Karpas-422 (cell line): ENCODE data around the gene EHD4. TPM values are rescaled to one million over a fixed set of nuclear protein-coding genes. Genes with fewer than 3 reads are reported as not detected.

Experiments used
- DNase-seq: peaks from one replicate; pipeline ENCODE4 v3.0.0-alpha.2; 2015
- H2AFZ ChIP-seq: fragments of 200-600 bp; sonication (generic); 2 replicates; pipeline ENCODE4 v1.6.1; 2014; ENCODE audit warnings: antibody characterized with exemption, low read length, mixed read lengths
- H3K27ac ChIP-seq: fragments of 200-600 bp; sonication (generic); 2 replicates; pipeline ENCODE4 v1.5.1; 2014; ENCODE audit warnings: mild to moderate bottlenecking, low read length, moderate library complexity
- H3K27me3 ChIP-seq: fragments of 200-600 bp; sonication (generic); 2 replicates; pipeline ENCODE4 v1.6.1; 2014; ENCODE audit warnings: low read length, mixed read lengths
- H3K36me3 ChIP-seq: fragments of 200-600 bp; sonication (generic); 2 replicates; pipeline ENCODE4 v1.6.1; 2014; ENCODE audit warnings: low read length, mixed read lengths; ENCODE audit not compliant: insufficient read depth
- H3K4me1 ChIP-seq: fragments of 200-600 bp; sonication (generic); 2 replicates; pipeline ENCODE4 v1.6.1; 2014; ENCODE audit warnings: mild to moderate bottlenecking, low read length, mixed read lengths
- H3K4me2 ChIP-seq: fragments of 200-600 bp; sonication (generic); 2 replicates; pipeline ENCODE4 v1.6.1; 2014; ENCODE audit warnings: low read length, low read depth, mild to moderate bottlenecking; ENCODE audit not compliant: poor library complexity, severe bottlenecking
- H3K4me3 ChIP-seq: fragments of 200-600 bp; sonication (generic); 2 replicates; pipeline ENCODE4 v1.5.1; 2014; ENCODE audit warnings: mild to moderate bottlenecking, antibody characterized with exemption, low read length, mixed read lengths
- H3K79me2 ChIP-seq: fragments of 200-600 bp; sonication (generic); 2 replicates; pipeline ENCODE4 v1.6.1; 2014; ENCODE audit warnings: mild to moderate bottlenecking, low read length, mixed read lengths
- H3K9ac ChIP-seq: fragments of 200-600 bp; sonication (generic); 2 replicates; pipeline ENCODE4 v1.6.0; 2014; ENCODE audit warnings: low read length
- H3K9me2 ChIP-seq: fragments of 200-600 bp; sonication (generic), shearing (Covaris generic); replicated peaks from 2 replicates; pipeline ENCODE4 v1.6.0; 2014; ENCODE audit warnings: mild to moderate bottlenecking, low read length, moderate library complexity; ENCODE audit not compliant: insufficient read depth
- H3K9me3 ChIP-seq: fragments of 300-700, 200-600 bp; sonication (generic); 2 replicates; pipeline ENCODE4 v1.6.1; 2014; ENCODE audit warnings: low read length, mixed read lengths
- H4K20me1 ChIP-seq: fragments of 200-600 bp; sonication (generic); 2 replicates; pipeline ENCODE4 v1.6.1; 2014; ENCODE audit warnings: mild to moderate bottlenecking, antibody characterized with exemption, low read length, low read depth; ENCODE audit not compliant: insufficient read depth
- total RNA-seq: library from RNA; depleted of rRNA; stranded (reverse); fragments of >200 nt; shearing (Covaris generic); gene quantifications from 2 replicates; pipeline ENCODE4 v1.2.3, GENCODE V29; 2014; ENCODE audit warnings: low replicate concordance

EHD4 gene
- total RNA-seq, 1 experiment from 2014 or later, result 19.9 TPM

DNA sequence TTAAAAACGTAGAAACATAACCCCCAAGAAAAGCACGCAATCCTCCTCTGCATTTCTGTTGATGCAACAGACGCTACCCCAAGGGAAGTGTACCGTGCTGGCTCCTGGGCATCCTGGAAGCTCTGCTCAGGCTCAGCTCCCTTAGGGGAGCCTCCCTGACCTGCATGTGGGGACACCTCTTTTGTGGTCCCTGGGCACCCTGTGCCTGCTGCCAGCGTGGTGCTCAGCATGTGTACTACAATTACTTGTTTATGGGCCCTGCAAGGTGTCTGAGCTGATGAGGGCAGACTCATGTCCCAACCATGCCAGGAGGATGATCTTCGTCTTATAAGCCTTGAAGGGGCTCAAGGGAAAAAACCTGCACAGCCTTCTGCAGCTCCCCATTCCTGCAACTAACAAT lies 18.3 kb downstream of the EHD4 start:
- DNase-seq, result no peak
- peaks cover 67% of the 10 kb centered on the region for H3K79me2 ChIP-seq
- no peak overlapping the region for H3K27ac ChIP-seq
- no peaks in the 10 kb centered on the region for H3K9me3 ChIP-seq
- H3K4me3 ChIP-seq, result no peak overlapping the region
- peaks cover 14% of the 10 kb centered on the region for H3K4me1 ChIP-seq
- no peaks in the 10 kb centered on the region for H3K27me3 ChIP-seq
- H4K20me1 ChIP-seq, result 0 out of 2 replicates have a peak, but pooled peaks cover 6% of the 10 kb centered on the region
- H2AFZ ChIP-seq, result no peak overlapping the region
- no peaks in the 10 kb centered on the region for H3K9me2 ChIP-seq
- H3K9ac ChIP-seq, result no peak overlapping the region
- peaks cover 3% of the 10 kb centered on the region; the same call in 1 of the 2 replicates for H3K36me3 ChIP-seq
- no peak overlapping the region for H3K4me2 ChIP-seq

DNA sequence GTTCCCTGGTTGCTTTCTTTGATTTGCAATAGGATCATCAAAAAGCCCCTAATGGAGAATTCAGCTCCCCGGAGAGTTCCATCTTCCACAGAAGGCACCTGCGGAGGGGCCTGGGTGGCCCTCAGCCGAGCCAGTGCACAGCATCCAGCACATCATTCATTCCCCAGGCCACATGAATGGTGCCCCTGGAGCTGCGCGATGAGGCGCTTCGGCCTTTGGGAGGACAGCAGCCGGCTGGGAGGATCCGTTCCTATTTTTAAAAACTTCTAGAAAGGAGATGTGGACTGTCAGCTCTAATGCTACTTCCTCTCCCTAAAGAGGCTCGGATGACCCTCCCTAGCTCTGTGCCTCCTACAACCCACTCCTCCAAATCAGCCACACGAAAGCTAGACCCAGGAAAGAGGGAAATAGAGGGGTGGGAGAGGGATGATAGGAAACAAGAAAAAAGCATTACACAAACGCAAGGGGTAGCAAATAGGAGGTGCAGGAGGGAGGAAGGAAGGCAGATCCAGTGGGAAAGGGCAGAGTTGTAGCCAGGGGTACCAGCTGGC lies 20.3 kb downstream of the EHD4 start:
- Histone ChIP-seq H3K9me3 (no peaks in the 10 kb centered on the region), H3K9me2 (no peaks in the 10 kb centered on the region), H3K4me2 (no peak overlapping the region), H3K36me3 (peaks cover 3% of the 10 kb centered on the region; the same call in 1 of the 2 replicates), H3K9ac (no peak overlapping the region), H2AFZ (no peak overlapping the region), H3K4me1 (peaks cover under 1% of the 10 kb centered on the region; the same call in 1 of the 2 replicates), H3K79me2 (peaks cover 59% of the 10 kb centered on the region), H3K27ac (no peak overlapping the region), H3K27me3 (no peaks in the 10 kb centered on the region), H4K20me1 (0 out of 2 replicates have a peak, but pooled peaks cover 6% of the 10 kb centered on the region), H3K4me3 (no peak overlapping the region)
- DNase-seq, result no peak

DNA sequence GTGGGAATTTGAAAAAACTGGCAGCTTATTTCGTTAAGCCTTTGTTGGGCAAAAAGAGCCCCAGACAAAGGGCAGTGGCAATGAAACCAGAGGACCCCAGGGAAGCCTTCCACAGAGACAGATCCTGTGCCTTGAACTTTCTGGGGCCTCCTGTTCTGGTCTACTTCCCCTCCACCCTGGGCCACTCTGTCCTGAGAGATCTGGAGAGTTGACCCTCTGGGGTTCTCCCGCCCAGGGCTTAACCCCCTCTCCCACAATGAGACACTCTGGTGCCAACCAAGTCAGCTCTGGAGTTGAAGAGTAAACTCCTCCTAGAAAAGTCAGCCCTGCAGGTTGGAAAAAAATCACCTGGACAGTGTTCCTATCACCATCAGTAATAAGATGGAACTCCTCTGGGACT lies 20.8 kb downstream of the EHD4 start:
- Histone ChIP-seq H3K4me1 (no peaks in the 10 kb centered on the region), H3K4me3 (no peak overlapping the region), H3K4me2 (no peak overlapping the region), H3K9me3 (no peaks in the 10 kb centered on the region), H3K9me2 (no peaks in the 10 kb centered on the region), H3K27me3 (no peaks in the 10 kb centered on the region), H3K9ac (no peak overlapping the region), H3K27ac (no peak overlapping the region), H3K36me3 (peaks cover 3% of the 10 kb centered on the region; the same call in 1 of the 2 replicates), H2AFZ (no peak overlapping the region), H3K79me2 (peaks cover 56% of the 10 kb centered on the region), H4K20me1 (0 out of 2 replicates have a peak, but pooled peaks cover 6% of the 10 kb centered on the region)
- DNase-seq, result no peak

DNA sequence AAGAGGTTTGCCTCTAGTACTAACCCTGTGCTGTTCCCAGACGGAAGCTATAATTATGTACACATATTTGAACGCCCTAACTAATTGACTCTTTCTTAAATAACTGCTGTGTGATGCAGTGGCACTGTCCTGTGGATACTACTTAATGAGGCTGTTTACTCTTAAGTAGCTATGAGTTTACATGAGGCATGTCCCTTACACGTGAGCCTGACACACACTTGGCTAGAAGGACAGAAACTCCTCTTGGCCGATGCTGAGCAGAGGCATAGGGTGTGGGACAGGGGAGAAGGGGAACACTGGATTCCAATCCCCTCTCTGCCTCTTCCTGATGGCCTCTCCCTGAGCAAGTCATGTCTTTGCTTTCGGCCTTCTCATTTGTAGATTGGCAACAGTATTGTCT lies 21.9 kb downstream of the EHD4 start:
- Histone ChIP-seq H3K4me3 (no peak overlapping the region), H4K20me1 (0 out of 2 replicates have a peak, but pooled peaks cover 6% of the 10 kb centered on the region), H3K4me1 (no peaks in the 10 kb centered on the region), H3K36me3 (peaks cover 3% of the 10 kb centered on the region; the same call in 1 of the 2 replicates), H3K79me2 (peaks cover 46% of the 10 kb centered on the region), H3K9me2 (no peaks in the 10 kb centered on the region), H3K4me2 (no peak overlapping the region), H3K9me3 (no peaks in the 10 kb centered on the region), H3K27me3 (no peaks in the 10 kb centered on the region), H3K9ac (no peak overlapping the region), H3K27ac (no peak overlapping the region), H2AFZ (no peak overlapping the region)
- no peak for DNase-seq

DNA sequence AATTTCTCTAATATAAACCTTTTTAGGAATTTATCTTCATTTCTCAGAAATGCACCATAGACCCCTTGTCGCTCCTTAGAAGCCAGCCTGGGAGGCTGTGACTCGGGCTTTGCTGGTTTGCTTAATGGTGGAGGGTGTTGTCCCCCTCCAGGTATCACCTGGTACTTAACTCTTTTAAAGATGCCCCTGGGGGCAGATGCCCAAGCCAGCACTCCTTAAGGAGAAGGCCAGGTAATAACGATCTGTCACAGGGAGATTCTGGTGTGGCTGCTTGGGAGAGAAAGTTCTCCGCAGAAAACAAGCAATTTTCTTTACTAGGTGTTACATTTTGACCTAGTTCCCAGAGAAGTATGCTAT lies 22.3 kb downstream of the EHD4 start:
- no peaks in the 10 kb centered on the region for H3K9me3 ChIP-seq
- H3K4me1 ChIP-seq, result no peaks in the 10 kb centered on the region
- H3K4me3 ChIP-seq, result no peak overlapping the region
- H3K27me3 ChIP-seq, result no peaks in the 10 kb centered on the region
- no peak overlapping the region for H3K9ac ChIP-seq
- DNase-seq, result no peak
- H4K20me1 ChIP-seq, result 0 out of 2 replicates have a peak, but pooled peaks cover 6% of the 10 kb centered on the region
- H3K79me2 ChIP-seq, result peaks cover 42% of the 10 kb centered on the region
- H2AFZ ChIP-seq, result no peak overlapping the region
- H3K36me3 ChIP-seq, result peaks cover 3% of the 10 kb centered on the region; the same call in 1 of the 2 replicates
- H3K4me2 ChIP-seq, result no peak overlapping the region
- H3K9me2 ChIP-seq, result no peaks in the 10 kb centered on the region
- H3K27ac ChIP-seq, result no peak overlapping the region

DNA sequence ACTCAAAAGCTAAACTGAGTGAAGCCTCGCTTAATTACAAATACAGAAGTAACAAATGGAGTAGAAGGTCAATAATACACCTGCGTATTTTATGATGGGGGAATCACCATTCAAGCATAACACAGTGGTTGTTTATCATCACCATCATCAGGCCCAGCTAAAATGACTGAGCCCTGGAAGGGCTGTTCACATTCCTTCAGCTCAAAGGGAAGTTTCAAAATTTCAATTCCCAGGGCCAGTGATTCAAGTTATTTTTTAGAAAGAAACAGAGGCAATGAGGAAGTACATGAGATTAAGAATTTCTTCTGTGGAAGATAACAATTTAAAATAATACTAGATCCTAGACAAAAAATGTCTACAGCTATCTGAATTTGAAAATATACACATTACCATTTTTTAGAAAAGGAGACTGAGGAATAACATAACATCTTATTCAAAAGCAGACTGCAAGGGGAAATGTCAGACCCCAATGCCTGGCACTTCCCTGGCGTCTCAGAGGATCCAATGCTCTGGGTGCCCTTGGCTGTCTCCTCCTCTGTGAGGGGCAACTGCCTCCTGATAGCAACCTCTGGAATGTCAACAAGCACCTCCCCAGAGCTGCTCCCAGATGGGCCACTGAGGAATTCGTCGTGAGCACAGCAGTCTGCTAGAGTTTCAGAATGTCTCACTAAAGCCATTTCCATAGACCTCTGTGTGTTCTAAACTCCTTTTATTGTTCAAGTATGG lies 22.8 kb downstream of the EHD4 start:
- H3K9ac ChIP-seq, result no peak overlapping the region
- peaks cover 41% of the 10 kb centered on the region for H3K79me2 ChIP-seq
- H3K9me2 ChIP-seq, result no peaks in the 10 kb centered on the region
- no peak for DNase-seq
- no peak overlapping the region for H2AFZ ChIP-seq
- H3K36me3 ChIP-seq, result peaks cover 3% of the 10 kb centered on the region; the same call in 1 of the 2 replicates
- H4K20me1 ChIP-seq, result 0 out of 2 replicates have a peak, but pooled peaks cover 6% of the 10 kb centered on the region
- no peaks in the 10 kb centered on the region for H3K4me1 ChIP-seq
- H3K4me2 ChIP-seq, result no peak overlapping the region
- H3K27ac ChIP-seq, result no peak overlapping the region
- no peak overlapping the region for H3K4me3 ChIP-seq
- H3K27me3 ChIP-seq, result no peaks in the 10 kb centered on the region
- H3K9me3 ChIP-seq, result no peaks in the 10 kb centered on the region

DNA sequence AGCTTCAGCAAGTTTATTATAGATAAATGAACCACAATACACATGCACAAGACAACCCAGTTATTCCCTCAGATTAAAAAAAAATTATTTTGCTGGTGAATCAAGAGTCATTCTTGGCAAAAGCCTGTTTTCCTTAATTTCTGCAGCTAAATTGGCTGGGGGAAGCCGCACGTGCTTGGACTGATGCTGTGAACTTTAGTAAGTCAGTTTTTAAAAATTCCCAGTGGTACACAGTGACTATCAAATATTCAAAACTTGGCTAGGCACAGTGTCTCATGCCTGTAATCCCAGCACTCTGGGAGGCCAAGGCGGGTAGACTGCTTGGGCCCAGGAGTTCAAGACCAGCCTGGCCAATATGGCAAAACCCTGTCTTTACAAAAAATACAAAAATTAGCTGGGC lies 23.9 kb downstream of the EHD4 start:
- Histone ChIP-seq H2AFZ (no peak overlapping the region), H4K20me1 (0 out of 2 replicates have a peak, but pooled peaks cover 6% of the 10 kb centered on the region), H3K27me3 (no peaks in the 10 kb centered on the region), H3K9me2 (no peaks in the 10 kb centered on the region), H3K9ac (no peak overlapping the region), H3K27ac (no peak overlapping the region), H3K4me2 (no peak overlapping the region), H3K4me3 (no peak overlapping the region), H3K4me1 (no peaks in the 10 kb centered on the region), H3K36me3 (peaks cover under 1% of the 10 kb centered on the region; the same call in 1 of the 2 replicates), H3K79me2 (peaks cover 38% of the 10 kb centered on the region), H3K9me3 (no peaks in the 10 kb centered on the region)
- DNase-seq, result no peak

DNA sequence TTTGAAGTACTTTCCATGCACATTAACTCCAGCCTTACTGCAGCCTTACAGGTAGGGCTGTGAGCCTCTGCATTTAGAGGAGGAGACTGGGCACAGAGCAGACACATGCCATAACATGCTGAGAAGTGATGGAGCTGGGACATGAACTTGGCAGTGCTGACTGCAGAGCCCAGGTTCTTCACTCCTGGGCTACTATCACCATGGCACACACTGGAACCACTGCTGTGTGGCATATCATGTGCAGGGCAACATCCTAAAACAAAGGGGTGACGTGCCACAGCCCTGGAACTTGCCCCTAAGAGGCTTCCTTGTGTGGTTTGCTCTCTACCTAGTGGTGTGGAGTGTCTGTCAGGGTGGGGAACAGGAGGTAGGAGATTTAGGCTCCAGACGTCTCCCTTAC lies 25.4 kb downstream of the EHD4 start:
- no peaks in the 10 kb centered on the region for H3K4me1 ChIP-seq
- 0 out of 2 replicates have a peak, but pooled peaks cover 6% of the 10 kb centered on the region for H4K20me1 ChIP-seq
- no peak overlapping the region for H3K4me3 ChIP-seq
- no peak overlapping the region for H2AFZ ChIP-seq
- H3K4me2 ChIP-seq, result no peak overlapping the region
- H3K27me3 ChIP-seq, result no peaks in the 10 kb centered on the region
- no peak for DNase-seq
- H3K79me2 ChIP-seq, result peaks cover 41% of the 10 kb centered on the region
- H3K9me2 ChIP-seq, result no peaks in the 10 kb centered on the region
- no peaks in the 10 kb centered on the region for H3K36me3 ChIP-seq
- H3K27ac ChIP-seq, result no peak overlapping the region
- no peak overlapping the region for H3K9ac ChIP-seq
- H3K9me3 ChIP-seq, result no peaks in the 10 kb centered on the region
